GM12878 (cell line): ENCODE measurements around the gene RHBDD3. TPM values are rescaled to one million over a fixed set of nuclear protein-coding genes. Genes with fewer than 3 reads are reported as not detected.

Source experiments
- ATAC-seq: fragments of 200-7000 bp; cut with Tn5 transposase; 3 replicates; pipeline ENCODE4 v1.9.1; 2020; ENCODE audit warnings: mild to moderate bottlenecking, moderate library complexity
- BruUV-seq: library from RNA; stranded (reverse); fragments of 400-500 nt; replicated peaks from 2 replicates; lab custom pipeline; 2021; lab: Mats Ljungman, UMichigan
- CTCF ChIA-PET: fragments of 300-600 bp; sonication (Branson Sonifier 250); formaldehyde crosslinking; extraction: SDS; loops from one replicate; lab custom pipeline; 2021; ENCODE audit warnings: inconsistent platforms; lab: Yijun Ruan, JAX
- POLR2A ChIA-PET: fragments of 350-600 bp; formaldehyde crosslinking; extraction: SDS; loops from one replicate; lab custom pipeline; 2021; ENCODE audit warnings: inconsistent platforms; lab: Charles Lee
- RAD21 ChIA-PET: fragments of 300-600 bp; sonication (Branson Sonifier 250); formaldehyde crosslinking; loops from one replicate; lab custom pipeline; 2023; ENCODE audit warnings: antibody characterized with exemption; ENCODE audit not compliant: unreplicated experiment; lab: Charles Lee
- SMC1A ChIA-PET: fragments of 300-600 bp; sonication (Branson Sonifier 250); formaldehyde crosslinking; loops from one replicate; lab custom pipeline; 2023; ENCODE audit not compliant: unreplicated experiment, uncharacterized antibody; lab: Charles Lee
- DNase-seq: peaks from one replicate; pipeline ENCODE4 v3.0.0-alpha.2; 2011; ENCODE audit warnings: low read depth, low spot score
- FAIRE-seq: peaks from 3 replicates; lab custom pipeline; 2011; peaks lifted over from hg19 to GRCh38; lab: Jason Lieb, UNC
- H2AFZ ChIP-seq: 2 replicates; pipeline ENCODE4 v1.6.0; 2011; ENCODE audit warnings: low read depth, low read length, control low read depth; ENCODE audit not compliant: control insufficient read depth
- H3K27ac ChIP-seq: 2 replicates; pipeline ENCODE4 v1.5.1; 2011; ENCODE audit warnings: control low read depth; ENCODE audit not compliant: control insufficient read depth, insufficient read depth
- H3K27me3 ChIP-seq, 2 experiments: replicated peaks in 1 of 2; 2 replicates each; pipeline versions ENCODE4 v1.6.0 to v1.6.1; 2011; ENCODE audit warnings: low read length in 1 of 2; ENCODE audit not compliant: control insufficient read depth in 2 of 2, insufficient read depth in 2 of 2
- H3K36me3 ChIP-seq, 2 experiments: 2 replicates each; pipeline ENCODE4 v1.5.1; 2011; ENCODE audit warnings: low read length in 1 of 2; ENCODE audit not compliant: control insufficient read depth in 2 of 2, insufficient read depth in 2 of 2
- H3K4me1 ChIP-seq: 2 replicates; pipeline ENCODE4 v1.6.1; 2011; ENCODE audit warnings: mild to moderate bottlenecking, low read length, moderate library complexity, mixed read lengths; ENCODE audit not compliant: control insufficient read depth, insufficient read depth
- H3K4me2 ChIP-seq: 2 replicates; pipeline ENCODE4 v1.6.0; 2011; ENCODE audit warnings: control low read depth; ENCODE audit not compliant: control insufficient read depth, insufficient read depth
- H3K4me3 ChIP-seq: fragments of 200-600 bp; sonication (generic); 2 replicates; pipeline ENCODE4 v1.5.1; 2016
- H3K79me2 ChIP-seq: 2 replicates; pipeline ENCODE4 v1.6.0; 2011; ENCODE audit warnings: low read length; ENCODE audit not compliant: control insufficient read depth, insufficient read depth
- H3K9ac ChIP-seq: 2 replicates; pipeline ENCODE4 v1.8.0; 2011; ENCODE audit warnings: low read length, control low read depth, mixed read lengths; ENCODE audit not compliant: control insufficient read depth, insufficient read depth
- H3K9me3 ChIP-seq: replicated peaks from 3 replicates; pipeline ENCODE4 v1.5.1; 2011; ENCODE audit warnings: mild to moderate bottlenecking, low read length; ENCODE audit not compliant: control insufficient read depth, insufficient read depth
- H4K20me1 ChIP-seq: 2 replicates; pipeline ENCODE4 v1.6.0; 2011; ENCODE audit not compliant: control insufficient read depth, insufficient read depth
- ATF2 ChIP-seq: IDR thresholded peaks from 2 replicates; pipeline ENCODE4 v1.6.1; 2012; ENCODE audit warnings: low read length, inconsistent platforms
- CBX5 ChIP-seq: sonication (generic); IDR thresholded peaks from 2 replicates; pipeline ENCODE4 v1.6.1; 2016; ENCODE audit warnings: low read depth, moderate library complexity, mild to moderate bottlenecking, inconsistent platforms
- FOXK2 ChIP-seq: fragments of 450-650 bp; IDR thresholded peaks from 2 replicates; pipeline ENCODE4 v1.6.1; 2017; ENCODE audit warnings: mild to moderate bottlenecking, moderate library complexity
- HDAC6 ChIP-seq: fragments of 200-600 bp; sonication (generic); IDR thresholded peaks from one replicate; pipeline ENCODE4 v1.8.0; 2017; ENCODE audit warnings: antibody characterized with exemption; ENCODE audit not compliant: unreplicated experiment
- MYB ChIP-seq: fragments of 150-350 bp; IDR thresholded peaks from 2 replicates; pipeline ENCODE4 v1.6.1; 2014; ENCODE audit warnings: mild to moderate bottlenecking, low read depth, low read length, borderline replicate concordance
- NBN ChIP-seq: fragments of 450-650 bp; IDR thresholded peaks from 2 replicates; pipeline ENCODE4 v1.6.1; 2016
- SMARCA5 ChIP-seq: fragments of 450-650 bp; IDR thresholded peaks from 2 replicates; pipeline ENCODE4 v1.6.1; 2017; ENCODE audit warnings: mild to moderate bottlenecking
- TARDBP ChIP-seq: IDR thresholded peaks from 2 replicates; pipeline ENCODE4 v1.6.1; 2016; ENCODE audit warnings: borderline replicate concordance
- TCF7 ChIP-seq: IDR thresholded peaks from 2 replicates; pipeline ENCODE4 v1.6.1; 2014; ENCODE audit warnings: antibody characterized with exemption, borderline replicate concordance
- ZNF24 ChIP-seq: fragments of 450-650 bp; IDR thresholded peaks from 2 replicates; pipeline ENCODE4 v1.6.1; 2017; ENCODE audit warnings: antibody characterized with exemption, mild to moderate bottlenecking
- ZZZ3 ChIP-seq: IDR thresholded peaks from 2 replicates; pipeline ENCODE4 v1.6.1; 2011; ENCODE audit warnings: low read depth; ENCODE audit not compliant: control insufficient read depth, insufficient read length
- WGBS: methylation state at CpG from one replicate; pipeline ENCODE4 v1.1.6; 2016; ENCODE audit warnings: low lambda C conversion rate; ENCODE audit not compliant: insufficient replicate concordance, insufficient coverage; ENCODE audit errors: missing lambda C conversion rate; 5-methylcytosine and 5-hydroxymethylcytosine counted together
- in situ Hi-C: fragments of 300-500 bp; cut with MboI; formaldehyde crosslinking; loops from 9 replicates; pipeline ENCODE4 v1.14.3; 2018; ENCODE audit warnings: mixed read lengths
- intact Hi-C: fragments of 100-400 bp; cut with micrococcal nuclease; formaldehyde crosslinking; loops from one replicate; pipeline ENCODE4 v1.14.2; 2022; ENCODE audit not compliant: unreplicated experiment
- polyA plus RNA-seq, 11 experiments: library from polyadenylated mRNA; depleted of rRNA in 4 of 11; unstranded in 6 of 11; stranded (reverse) in 5 of 11; fragments of >200 nt; fragmentation: Nextera tagmentation in 4 of 11; fragmentation: Illumina TruSeq in 1 of 11; extraction: Ambion mirVana in 4 of 11; extraction: Trizol in 1 of 11; gene quantifications; 1 replicate in 1 of 11; 2 replicates in 10 of 11; pipeline versions ENCODE4 v1.2.1 to v1.2.3, GENCODE V29; 2011 to 2016; ENCODE audit warnings: inconsistent platforms in 2 of 11, missing spikeins in 2 of 11, low read depth in 1 of 11
- total RNA-seq, 4 experiments: library from RNA; depleted of rRNA in 3 of 4; stranded (reverse); fragments of >200 nt in 3 of 4; fragmentation: Illumina TruSeq in 1 of 4; extraction: Trizol in 1 of 4; gene quantifications; 2 replicates each; pipeline versions ENCODE4 v1.2.1 to v1.2.3, GENCODE V29; 2013 to 2021
- TF ChIP-seq, protein P1 (sequence below): fragments of 450-650 bp; IDR thresholded peaks from 2 replicates; pipeline ENCODE4 v1.6.1; 2018; ENCODE audit warnings: borderline replicate concordance, mild to moderate bottlenecking; ENCODE audit not compliant: partially characterized antibody
- TF ChIP-seq, protein P2 (sequence below): fragments of 450-650 bp; IDR thresholded peaks from 2 replicates; pipeline ENCODE4 v1.6.1; 2017; ENCODE audit warnings: mild to moderate bottlenecking

Gene RHBDD3
- total and polyA plus RNA-seq, 10 of the 15 experiments (the other 5 are each of a cell fraction or from before 2014, with no cell fraction given), result 0.27 to 41.2 (median 20.1) TPM

DNA sequence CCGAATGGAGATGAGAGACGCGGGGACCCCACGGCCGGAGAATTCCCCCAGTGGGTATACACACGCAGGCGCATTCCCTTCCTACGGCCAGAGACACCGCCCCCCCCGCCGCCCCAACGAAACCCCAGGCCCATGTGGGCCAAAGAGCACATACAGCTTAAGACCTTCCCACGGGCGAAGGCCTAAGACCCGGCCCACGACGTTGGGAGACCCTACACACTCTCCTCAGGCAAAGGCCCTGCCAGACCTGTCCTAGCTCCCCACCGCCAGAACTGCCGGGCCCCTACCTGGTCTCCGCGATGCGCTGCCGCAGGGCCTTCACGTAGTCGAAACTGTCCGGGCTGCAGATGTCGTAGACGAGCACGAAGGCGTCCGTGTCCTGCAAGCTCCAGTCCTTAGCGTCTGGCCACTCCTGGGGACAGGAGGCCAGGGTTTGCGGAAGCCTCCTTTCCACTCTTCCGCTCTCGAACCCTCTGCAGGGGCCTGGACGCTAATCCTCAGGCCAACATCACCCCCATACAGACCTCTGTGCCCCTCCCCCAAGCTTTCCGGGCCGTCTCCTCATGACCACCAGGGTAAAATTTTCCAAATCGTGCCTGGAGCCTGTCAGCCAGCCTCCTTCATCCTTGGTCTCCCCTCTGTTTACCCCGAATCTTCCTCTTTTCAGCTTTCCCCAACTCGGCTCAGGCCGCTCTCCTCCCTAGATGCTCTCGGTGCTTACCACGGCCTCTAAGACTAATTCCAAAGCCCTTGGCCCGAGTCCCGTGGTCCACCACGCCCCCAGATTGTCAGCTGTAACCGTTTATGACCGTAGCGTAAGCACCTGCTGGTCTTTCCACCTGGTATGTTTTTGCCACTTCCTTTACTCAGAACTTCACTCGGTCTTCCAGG lies 46.0 kb upstream of the RHBDD3 start:
- ATAC-seq, result no peak
- RAD21 ChIA-PET, result interaction anchor here (1.0 kb wide), 1 partner anchor 241 kb away, joined by 4 read pairs; the partner anchor contains the start of gene KREMEN1
- H2AFZ ChIP-seq, result no peak overlapping the region
- H3K36me3 ChIP-seq, result no peaks in the 10 kb centered on the region
- no peak for TF ChIP-seq FOXK2
- TF ChIP-seq ZNF24, result no peak
- TF ChIP-seq ZZZ3, result no peak
- no peak for TF ChIP-seq CBX5
- TF ChIP-seq, protein P1, sequence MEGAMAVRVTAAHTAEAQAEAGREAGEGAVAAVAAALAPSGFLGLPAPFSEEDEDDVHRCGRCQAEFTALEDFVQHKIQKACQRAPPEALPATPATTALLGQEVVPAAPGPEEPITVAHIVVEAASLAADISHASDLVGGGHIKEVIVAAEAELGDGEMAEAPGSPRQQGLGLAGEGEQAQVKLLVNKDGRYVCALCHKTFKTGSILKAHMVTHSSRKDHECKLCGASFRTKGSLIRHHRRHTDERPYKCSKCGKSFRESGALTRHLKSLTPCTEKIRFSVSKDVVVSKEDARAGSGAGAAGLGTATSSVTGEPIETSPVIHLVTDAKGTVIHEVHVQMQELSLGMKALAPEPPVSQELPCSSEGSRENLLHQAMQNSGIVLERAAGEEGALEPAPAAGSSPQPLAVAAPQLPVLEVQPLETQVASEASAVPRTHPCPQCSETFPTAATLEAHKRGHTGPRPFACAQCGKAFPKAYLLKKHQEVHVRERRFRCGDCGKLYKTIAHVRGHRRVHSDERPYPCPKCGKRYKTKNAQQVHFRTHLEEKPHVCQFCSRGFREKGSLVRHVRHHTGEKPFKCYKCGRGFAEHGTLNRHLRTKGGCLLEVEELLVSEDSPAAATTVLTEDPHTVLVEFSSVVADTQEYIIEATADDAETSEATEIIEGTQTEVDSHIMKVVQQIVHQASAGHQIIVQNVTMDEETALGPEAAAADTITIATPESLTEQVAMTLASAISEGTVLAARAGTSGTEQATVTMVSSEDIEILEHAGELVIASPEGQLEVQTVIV, result no peak
- no peak for TF ChIP-seq ATF2
- no peak for TF ChIP-seq HDAC6
- TF ChIP-seq NBN, result no peak
- TF ChIP-seq MYB, result no peak
- no peak for TF ChIP-seq TCF7
- TF ChIP-seq SMARCA5, result no peak
- no peak for TF ChIP-seq TARDBP
- TF ChIP-seq, protein P2, sequence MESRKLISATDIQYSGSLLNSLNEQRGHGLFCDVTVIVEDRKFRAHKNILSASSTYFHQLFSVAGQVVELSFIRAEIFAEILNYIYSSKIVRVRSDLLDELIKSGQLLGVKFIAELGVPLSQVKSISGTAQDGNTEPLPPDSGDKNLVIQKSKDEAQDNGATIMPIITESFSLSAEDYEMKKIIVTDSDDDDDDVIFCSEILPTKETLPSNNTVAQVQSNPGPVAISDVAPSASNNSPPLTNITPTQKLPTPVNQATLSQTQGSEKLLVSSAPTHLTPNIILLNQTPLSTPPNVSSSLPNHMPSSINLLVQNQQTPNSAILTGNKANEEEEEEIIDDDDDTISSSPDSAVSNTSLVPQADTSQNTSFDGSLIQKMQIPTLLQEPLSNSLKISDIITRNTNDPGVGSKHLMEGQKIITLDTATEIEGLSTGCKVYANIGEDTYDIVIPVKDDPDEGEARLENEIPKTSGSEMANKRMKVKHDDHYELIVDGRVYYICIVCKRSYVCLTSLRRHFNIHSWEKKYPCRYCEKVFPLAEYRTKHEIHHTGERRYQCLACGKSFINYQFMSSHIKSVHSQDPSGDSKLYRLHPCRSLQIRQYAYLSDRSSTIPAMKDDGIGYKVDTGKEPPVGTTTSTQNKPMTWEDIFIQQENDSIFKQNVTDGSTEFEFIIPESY, result no peak
- TF ChIP-seq, all 136 proteins: peak for 0
- Histone ChIP-seq H3K9me3 (no peaks in the 10 kb centered on the region), H3K4me3 (no peak overlapping the region), H3K79me2 (no peaks in the 10 kb centered on the region), H3K4me1 (no peaks in the 10 kb centered on the region), H3K27me3 (peaks cover 7 to 9% of the 10 kb centered on the region in 2 experiments; a peak in 3 of 4 replicates), H4K20me1 (no peaks in the 10 kb centered on the region), H3K27ac (no peak overlapping the region), H3K9ac (no peak overlapping the region), H3K4me2 (no peak overlapping the region)
- DNase-seq (no peak), FAIRE-seq (no peak)
- no TSS peak for BruUV-seq
- ChIA-PET CTCF (no interaction called here), SMC1A (no interaction called here), POLR2A (interaction anchor here (0.6 kb wide), 1 partner anchor 134 kb away, joined by 3 read pairs; no protein-coding TSS in a partner anchor)
- in situ Hi-C loops, result no loop called here
- intact Hi-C loops, result no loop called here
- WGBS, result 51% methylated on average over 46 of the region's 51 CpGs
